Measurements from ENCODE around the gene PKIB. TPM values are rescaled to one million over a fixed set of nuclear protein-coding genes. Genes with fewer than 3 reads are reported as not detected.
A peak's percentile ranks its signal among the peaks of the same experiment; 100 is the strongest.
"Not testable (repeated sequence)": the region's sequence is repeated elsewhere in the genome, so short reads cannot be mapped to it uniquely, and the experiment has no call there.

The PKIB gene
- total RNA-seq, 1 experiment from 2014 or later, result 28.0 TPM

DNA sequence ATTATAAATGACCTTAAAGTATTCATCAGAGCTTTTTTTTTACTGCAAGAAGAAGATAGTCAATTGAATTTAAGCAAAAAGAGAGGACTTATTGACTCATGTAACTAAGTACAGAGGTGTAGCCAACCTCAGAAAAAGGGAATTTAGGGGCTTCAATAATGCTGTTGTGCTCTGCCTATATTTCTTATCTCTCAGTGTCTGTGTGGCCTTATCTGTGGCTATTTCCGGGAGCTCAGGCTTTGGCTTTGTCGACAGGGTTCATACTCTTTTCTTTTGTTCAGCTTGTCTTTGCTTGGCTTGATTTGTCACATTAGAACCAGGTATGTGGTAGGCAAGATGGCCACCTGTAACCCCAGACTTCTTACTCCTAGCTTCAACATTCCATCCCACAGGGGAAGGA, 130.7 kb downstream of the PKIB start:
- no peak for DNase-seq
- Histone ChIP-seq H3F3A (ENCODE audit: low read length, unreplicated experiment) (no peaks in the 10 kb centered on the region), H3K27me3 (ENCODE audit: low read length) (no peaks in the 10 kb centered on the region), H3K9ac (ENCODE audit: low read length) (no peak overlapping the region), H3K4me2 (ENCODE audit: low read length) (no peak overlapping the region), H3K4me3 (ENCODE audit: low read length) (no peak overlapping the region), H4K20me1 (ENCODE audit: low read length) (no peaks in the 10 kb centered on the region), H3K9me2 (replicated peaks; ENCODE audit: low read length) (no peaks in the 10 kb centered on the region), H3K9me3 (ENCODE audit: low read length) (no peaks in the 10 kb centered on the region), H3K79me2 (ENCODE audit: low read length) (no peaks in the 10 kb centered on the region), H3K27ac (ENCODE audit: low read length) (no peak overlapping the region), H3K36me3 (ENCODE audit: low read depth, low read length) (no peaks in the 10 kb centered on the region), H2AFZ (ENCODE audit: low read length) (no peak overlapping the region), H3K4me1 (ENCODE audit: insufficient read depth, low read length) (peaks cover 10% of the 10 kb centered on the region; the same call in 1 of the 2 replicates)
- intact Hi-C loops (cut with micrococcal nuclease), result no loop called here
- no peak for ATAC-seq
- BruUV-seq (replicated peaks), result no TSS peak
- POLR2A ChIA-PET (ENCODE audit: unreplicated experiment), result interaction anchor here (0.6 kb wide), 2 partner anchors 49 to 1686 kb away, joined by 3 to 4 read pairs; no protein-coding TSS in a partner anchor
- CTCF ChIA-PET, result no interaction called here
- TF ChIP-seq EZH2phosphoT487 (IDR thresholded peaks at IDR 0.05; ENCODE audit: borderline replicate concordance, low read length) (no peak), EZH2 (IDR thresholded peaks at IDR 0.05; ENCODE audit: low read length, unreplicated experiment) (no peak)

- CTCF ChIA-PET, result interaction anchor here (0.6 to 1.2 kb wide), 5 partner anchors 23 to 259 kb away, joined by 3 to 12 read pairs (median 4); partner anchors contain the start of gene PKIB
- H3K9me2 ChIP-seq (replicated peaks; ENCODE audit: low read length); H3K9ac ChIP-seq (ENCODE audit: low read length); ATAC-seq; H4K20me1 ChIP-seq (ENCODE audit: low read length); H3K27me3 ChIP-seq (ENCODE audit: low read length); H3K79me2 ChIP-seq (ENCODE audit: low read length); H3K36me3 ChIP-seq (ENCODE audit: low read depth, low read length); BruUV-seq (replicated peaks); H3K27ac ChIP-seq (ENCODE audit: low read length); intact Hi-C loops (cut with micrococcal nuclease); H3K4me3 ChIP-seq (ENCODE audit: low read length); H3K4me1 ChIP-seq (ENCODE audit: insufficient read depth, low read length); H3K9me3 ChIP-seq (ENCODE audit: low read length); POLR2A ChIA-PET (ENCODE audit: unreplicated experiment); H3F3A ChIP-seq (ENCODE audit: low read length, unreplicated experiment): not testable (repeated sequence)
- Histone ChIP-seq H3K4me2 (ENCODE audit: low read length) (peak overlapping the region; percentile 60; the same call in 1 of the 2 replicates), H2AFZ (ENCODE audit: low read length) (peak overlapping the region; percentile 73)
- peak; percentile 45 for TF ChIP-seq CTCF (conservative IDR thresholded peaks at IDR 0.05; ENCODE audit: low read depth, low read length)
- DNase-seq, result peak; percentile 9
These were observed 134.0 kb downstream of the PKIB start for GRCh38 chr6:122744247-122744646.

DNA sequence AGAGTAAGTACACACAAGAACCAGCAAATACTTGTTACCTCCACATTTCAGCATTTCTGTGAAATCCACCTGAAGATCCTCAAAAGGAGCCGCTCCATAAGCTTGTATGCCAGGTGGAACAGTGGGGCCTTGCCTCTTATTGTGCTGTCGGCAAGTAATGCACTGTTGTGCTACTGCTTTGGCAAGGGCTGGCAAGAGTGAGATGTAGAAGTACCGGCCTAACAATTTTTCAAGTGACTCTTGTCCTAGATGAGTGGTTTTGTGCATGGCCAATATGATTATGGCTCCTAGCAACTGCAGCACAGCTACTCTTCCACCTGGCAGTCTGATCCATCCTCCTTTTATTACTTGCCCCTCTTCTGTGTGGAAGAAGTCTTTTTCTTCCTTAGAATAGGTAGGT, 134.7 kb downstream of the PKIB start:
- H3K4me2 ChIP-seq (ENCODE audit: low read length); H3K79me2 ChIP-seq (ENCODE audit: low read length); H3K36me3 ChIP-seq (ENCODE audit: low read depth, low read length); H3K4me3 ChIP-seq (ENCODE audit: low read length); ATAC-seq; H3K27ac ChIP-seq (ENCODE audit: low read length); H3K9me2 ChIP-seq (replicated peaks; ENCODE audit: low read length); H3K9ac ChIP-seq (ENCODE audit: low read length); DNase-seq; H3F3A ChIP-seq (ENCODE audit: low read length, unreplicated experiment); POLR2A ChIA-PET (ENCODE audit: unreplicated experiment); H3K4me1 ChIP-seq (ENCODE audit: insufficient read depth, low read length); BruUV-seq (replicated peaks); H4K20me1 ChIP-seq (ENCODE audit: low read length); H3K27me3 ChIP-seq (ENCODE audit: low read length); H2AFZ ChIP-seq (ENCODE audit: low read length); H3K9me3 ChIP-seq (ENCODE audit: low read length); intact Hi-C loops (cut with micrococcal nuclease): not testable (repeated sequence)
- CTCF ChIA-PET, result interaction anchor here (0.6 to 1.2 kb wide), 2 partner anchors 94 to 260 kb away, joined by 3 to 12 read pairs; no protein-coding TSS in a partner anchor

- Histone ChIP-seq H3F3A (ENCODE audit: low read length, unreplicated experiment) (no peaks in the 10 kb centered on the region), H2AFZ (ENCODE audit: low read length) (no peak overlapping the region), H3K36me3 (ENCODE audit: low read depth, low read length) (no peaks in the 10 kb centered on the region), H3K27me3 (ENCODE audit: low read length) (no peaks in the 10 kb centered on the region), H3K4me1 (ENCODE audit: insufficient read depth, low read length) (no peaks in the 10 kb centered on the region), H4K20me1 (ENCODE audit: low read length) (no peaks in the 10 kb centered on the region), H3K9me2 (replicated peaks; ENCODE audit: low read length) (no peaks in the 10 kb centered on the region), H3K27ac (ENCODE audit: low read length) (no peak overlapping the region), H3K79me2 (ENCODE audit: low read length) (no peaks in the 10 kb centered on the region), H3K9ac (ENCODE audit: low read length) (no peak overlapping the region), H3K4me3 (ENCODE audit: low read length) (no peak overlapping the region), H3K9me3 (ENCODE audit: low read length) (no peaks in the 10 kb centered on the region), H3K4me2 (ENCODE audit: low read length) (no peak overlapping the region)
- CTCF ChIA-PET, result no interaction called here
- no TSS peak for BruUV-seq (replicated peaks)
- DNase-seq (no peak), ATAC-seq (no peak)
- POLR2A ChIA-PET (ENCODE audit: unreplicated experiment), result no interaction called here
- intact Hi-C loops (cut with micrococcal nuclease), result no loop called here
- TF ChIP-seq CTCF (conservative IDR thresholded peaks at IDR 0.05; ENCODE audit: low read depth, low read length), result no peak
- no peak for TF ChIP-seq EZH2phosphoT487 (IDR thresholded peaks at IDR 0.05; ENCODE audit: borderline replicate concordance, low read length)
- TF ChIP-seq EZH2 (IDR thresholded peaks at IDR 0.05; ENCODE audit: low read length, unreplicated experiment), result no peak
These were observed 136.5 kb downstream of the PKIB start for GRCh38 chr6:122746688-122747087.
